ENCODE results near the gene TSGA10IP.

TSGA10IP gene

GRCh38 chr11:65972116-65972515 is 26.8 kb downstream of the TSGA10IP start:
- Mint-ChIP-seq H3K9me3 (ENCODE audit: low read depth) (no peaks in the 10 kb centered on the region), H3K36me3 (peaks cover 5% of the 10 kb centered on the region), H3K27me3 (no peaks in the 10 kb centered on the region), H3K4me3 (no peak overlapping the region), H3K27ac (no peak overlapping the region), H3K4me1 (ENCODE audit: low read depth) (peaks cover 5% of the 10 kb centered on the region)

GRCh38 chr11:65973439-65974110 is 28.3 kb downstream of the TSGA10IP start:
- no peaks in the 10 kb centered on the region for H3K9me3 Mint-ChIP-seq (ENCODE audit: low read depth)
- H3K4me3 Mint-ChIP-seq, result no peak overlapping the region
- H3K27ac Mint-ChIP-seq, result peak overlapping the region; percentile 28
- peaks cover 5% of the 10 kb centered on the region for H3K4me1 Mint-ChIP-seq (ENCODE audit: low read depth)
- H3K36me3 Mint-ChIP-seq, result peaks cover 5% of the 10 kb centered on the region
- no peaks in the 10 kb centered on the region for H3K27me3 Mint-ChIP-seq

DNA sequence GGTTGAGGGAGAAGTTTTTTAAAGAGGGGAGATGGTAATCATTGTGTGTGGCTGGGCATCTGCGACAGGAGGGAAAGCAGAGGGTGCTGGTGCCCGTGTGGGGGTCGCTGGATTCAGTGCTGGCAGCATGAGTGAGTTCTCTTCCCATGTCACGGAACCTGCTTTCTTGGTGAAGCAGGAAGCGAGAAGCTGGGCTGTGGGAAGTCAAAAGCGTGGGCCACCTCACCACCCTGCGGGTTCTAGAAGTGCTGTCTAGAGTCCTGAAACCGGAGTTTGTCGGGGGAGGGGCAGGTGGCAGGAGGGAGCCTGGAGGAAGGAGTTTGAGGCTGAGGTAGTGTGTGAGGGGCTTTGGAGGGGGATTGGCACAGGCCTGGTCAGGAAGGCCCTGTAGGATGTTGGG is 30.5 kb downstream of the TSGA10IP start:
- Mint-ChIP-seq H3K4me3 (no peak overlapping the region), H3K9me3 (ENCODE audit: low read depth) (no peaks in the 10 kb centered on the region), H3K36me3 (peaks cover 2% of the 10 kb centered on the region), H3K27ac (peak overlapping the region; percentile 54), H3K27me3 (no peaks in the 10 kb centered on the region), H3K4me1 (ENCODE audit: low read depth) (peaks cover 2% of the 10 kb centered on the region)

GRCh38 chr11:65976216-65977176 is 31.2 kb downstream of the TSGA10IP start:
- H3K4me3 Mint-ChIP-seq, result no peak overlapping the region
- H3K36me3 Mint-ChIP-seq, result peaks cover 2% of the 10 kb centered on the region
- no peak overlapping the region for H3K27ac Mint-ChIP-seq
- no peaks in the 10 kb centered on the region for H3K9me3 Mint-ChIP-seq (ENCODE audit: low read depth)
- no peaks in the 10 kb centered on the region for H3K27me3 Mint-ChIP-seq
- H3K4me1 Mint-ChIP-seq (ENCODE audit: low read depth), result peaks cover 2% of the 10 kb centered on the region

DNA sequence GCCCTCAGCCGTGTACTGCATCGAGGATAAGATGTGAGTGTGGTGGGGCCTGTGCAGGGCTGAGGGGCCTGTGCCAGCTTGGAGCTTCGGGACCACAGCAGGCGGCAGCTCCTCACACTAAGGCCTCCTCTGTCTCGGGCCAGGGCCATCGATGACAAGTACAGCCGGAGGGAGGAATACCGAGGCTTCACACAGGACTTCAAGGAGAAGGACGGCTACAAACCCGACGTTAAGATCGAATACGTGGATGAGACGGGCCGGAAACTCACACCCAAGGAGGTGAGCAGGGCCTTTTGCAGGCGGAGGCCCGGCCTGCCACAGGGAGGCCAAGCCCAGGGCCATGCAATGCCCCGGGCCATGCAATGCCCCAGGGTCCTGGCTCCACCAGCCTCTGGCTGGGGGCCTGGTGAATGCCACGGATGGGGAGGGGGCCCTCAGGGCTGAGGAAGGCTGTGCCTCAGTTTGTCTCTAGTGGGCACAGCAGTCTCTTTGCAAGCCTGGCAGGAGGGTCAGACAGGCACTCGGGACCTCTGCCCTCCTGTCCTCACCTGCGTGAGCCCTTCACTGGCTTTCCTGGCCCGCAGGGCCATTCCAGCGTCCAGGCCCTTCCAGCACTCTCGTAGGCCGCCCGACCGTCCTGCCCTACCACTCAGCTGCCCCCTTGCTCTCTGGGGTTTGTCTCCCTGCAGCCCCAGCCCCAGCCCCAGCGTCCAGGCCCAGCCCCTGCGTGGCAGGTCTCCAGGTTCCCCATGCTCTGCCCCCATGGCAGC is 32.5 kb downstream of the TSGA10IP start:
- H3K36me3 Mint-ChIP-seq, result peaks cover 2% of the 10 kb centered on the region
- H3K4me1 Mint-ChIP-seq (ENCODE audit: low read depth), result no peaks in the 10 kb centered on the region
- H3K9me3 Mint-ChIP-seq (ENCODE audit: low read depth), result no peaks in the 10 kb centered on the region
- H3K4me3 Mint-ChIP-seq, result no peak overlapping the region
- H3K27me3 Mint-ChIP-seq, result no peaks in the 10 kb centered on the region
- no peak overlapping the region for H3K27ac Mint-ChIP-seq

DNA sequence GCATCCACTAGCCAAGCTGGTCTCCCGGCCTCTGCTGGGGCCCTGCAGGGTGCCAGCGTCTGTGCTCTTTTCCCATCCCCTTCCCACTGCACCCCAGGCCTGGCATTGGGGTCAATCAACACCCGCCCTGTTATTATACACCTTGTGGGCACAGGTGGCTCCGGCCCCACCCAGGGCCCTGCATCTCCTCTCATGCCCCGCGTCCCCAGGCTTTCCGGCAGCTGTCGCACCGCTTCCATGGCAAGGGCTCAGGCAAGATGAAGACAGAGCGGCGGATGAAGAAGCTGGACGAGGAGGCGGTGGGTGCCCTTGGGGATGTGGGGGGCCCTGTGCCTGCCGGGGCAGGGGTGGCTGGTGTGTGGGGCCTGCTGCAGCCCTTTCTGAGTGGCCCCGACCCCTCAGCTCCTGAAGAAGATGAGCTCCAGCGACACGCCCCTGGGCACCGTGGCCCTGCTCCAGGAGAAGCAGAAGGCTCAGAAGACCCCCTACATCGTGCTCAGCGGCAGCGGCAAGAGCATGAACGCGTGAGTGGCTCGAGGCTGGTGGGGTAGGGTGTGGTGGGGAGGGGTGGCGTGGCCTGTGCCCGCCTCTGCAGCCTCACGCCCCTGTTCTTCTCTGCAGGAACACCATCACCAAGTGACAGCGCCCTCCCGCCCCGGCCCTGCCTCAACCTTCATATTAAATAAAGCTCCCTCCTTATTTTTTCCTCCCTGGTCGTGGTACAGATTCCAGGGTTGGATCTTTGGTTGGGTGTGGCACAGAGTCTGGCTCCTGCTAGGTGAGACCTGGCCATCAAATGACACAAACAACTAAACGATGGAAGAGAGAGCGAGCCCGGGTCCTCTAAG is 33.3 kb downstream of the TSGA10IP start:
- H3K27me3 Mint-ChIP-seq, result no peaks in the 10 kb centered on the region
- no peak overlapping the region for H3K27ac Mint-ChIP-seq
- H3K4me3 Mint-ChIP-seq, result no peak overlapping the region
- peaks cover under 1% of the 10 kb centered on the region for H3K36me3 Mint-ChIP-seq
- no peaks in the 10 kb centered on the region for H3K9me3 Mint-ChIP-seq (ENCODE audit: low read depth)
- no peaks in the 10 kb centered on the region for H3K4me1 Mint-ChIP-seq (ENCODE audit: low read depth)

- no peaks in the 10 kb centered on the region for H3K4me1 Mint-ChIP-seq (ENCODE audit: low read depth)
- H3K4me3 Mint-ChIP-seq, result no peak overlapping the region
- no peaks in the 10 kb centered on the region for H3K36me3 Mint-ChIP-seq
- H3K27me3 Mint-ChIP-seq, result no peaks in the 10 kb centered on the region
- H3K9me3 Mint-ChIP-seq (ENCODE audit: low read depth), result no peaks in the 10 kb centered on the region
- H3K27ac Mint-ChIP-seq, result no peak overlapping the region
These were observed 34.0 kb downstream of the TSGA10IP start for GRCh38 chr11:65979261-65979759.

GRCh38 chr11:65981101-65981740 is 35.9 kb downstream of the TSGA10IP start:
- H3K4me1 Mint-ChIP-seq (ENCODE audit: low read depth), result no peaks in the 10 kb centered on the region
- no peak overlapping the region for H3K27ac Mint-ChIP-seq
- H3K4me3 Mint-ChIP-seq, result no peak overlapping the region
- no peaks in the 10 kb centered on the region for H3K9me3 Mint-ChIP-seq (ENCODE audit: low read depth)
- no peaks in the 10 kb centered on the region for H3K27me3 Mint-ChIP-seq
- no peaks in the 10 kb centered on the region for H3K36me3 Mint-ChIP-seq

DNA sequence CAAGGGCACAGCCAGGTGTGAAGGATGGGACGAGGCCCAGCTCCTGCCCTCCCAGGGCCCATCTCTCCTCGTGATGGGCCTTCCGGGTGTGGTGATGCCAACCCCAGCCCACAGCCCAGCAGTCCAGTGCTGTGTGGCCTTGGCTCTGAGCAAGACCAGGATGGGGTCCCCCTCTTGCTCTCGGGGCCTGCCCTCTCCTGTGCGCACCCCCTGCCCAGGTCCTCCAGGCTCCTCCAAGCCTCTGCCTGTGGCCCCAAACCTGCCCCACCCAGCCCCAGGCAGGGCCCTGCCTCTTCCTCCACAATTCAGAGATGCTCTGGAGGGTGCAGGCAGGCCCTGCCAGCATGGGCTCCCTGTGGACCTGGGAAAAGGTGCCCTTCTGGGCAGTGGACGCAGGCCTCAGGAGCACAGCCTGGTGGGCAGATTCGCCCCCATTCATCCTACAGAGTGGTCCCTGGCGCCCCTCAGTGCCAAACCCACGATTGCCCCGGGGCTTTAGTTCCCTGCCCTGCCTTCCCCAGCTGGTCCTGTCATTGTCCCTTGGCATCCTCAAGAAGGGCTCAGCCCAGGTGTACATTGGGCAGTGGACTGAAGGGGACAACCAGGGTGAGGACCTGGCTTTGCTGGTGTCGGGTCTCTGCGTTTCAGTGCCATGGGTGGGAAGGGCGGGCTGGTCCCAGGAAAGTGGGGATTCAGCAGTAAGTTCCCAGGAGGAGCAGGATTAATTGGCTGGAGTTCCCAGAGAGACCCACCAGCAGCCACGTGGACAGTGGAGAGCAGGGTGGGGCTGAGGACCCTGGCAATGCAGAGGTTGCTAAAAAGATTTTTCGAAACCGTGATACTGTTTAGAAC is 36.9 kb downstream of the TSGA10IP start:
- no peaks in the 10 kb centered on the region for H3K27me3 Mint-ChIP-seq
- no peaks in the 10 kb centered on the region for H3K36me3 Mint-ChIP-seq
- H3K4me3 Mint-ChIP-seq, result no peak overlapping the region
- H3K4me1 Mint-ChIP-seq (ENCODE audit: low read depth), result no peaks in the 10 kb centered on the region
- no peaks in the 10 kb centered on the region for H3K9me3 Mint-ChIP-seq (ENCODE audit: low read depth)
- no peak overlapping the region for H3K27ac Mint-ChIP-seq

GRCh38 chr11:65982824-65983588 is 37.7 kb downstream of the TSGA10IP start:
- Mint-ChIP-seq H3K4me3 (no peak overlapping the region), H3K36me3 (no peaks in the 10 kb centered on the region), H3K4me1 (ENCODE audit: low read depth) (no peaks in the 10 kb centered on the region), H3K9me3 (ENCODE audit: low read depth) (no peaks in the 10 kb centered on the region), H3K27me3 (no peaks in the 10 kb centered on the region), H3K27ac (no peak overlapping the region)

DNA sequence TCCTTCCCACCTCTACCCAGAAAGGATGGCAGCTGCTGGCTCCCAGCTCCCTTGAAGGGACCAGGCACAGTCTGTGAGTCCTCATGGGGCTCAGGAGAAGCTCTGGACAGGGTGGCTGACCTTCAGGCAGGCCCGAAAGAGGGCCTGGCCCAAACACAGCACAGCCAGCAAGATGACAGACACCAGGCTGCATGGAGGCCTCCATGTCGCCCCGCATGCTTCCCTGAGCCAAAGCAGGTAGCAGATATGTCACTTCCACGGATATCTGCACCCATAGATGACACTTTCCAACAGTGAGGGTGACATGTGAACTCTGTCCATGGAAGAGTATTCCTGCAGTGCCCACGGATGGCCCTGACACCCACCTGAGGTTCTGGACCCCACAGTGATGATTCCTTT is 38.3 kb downstream of the TSGA10IP start:
- Mint-ChIP-seq H3K9me3 (ENCODE audit: low read depth) (no peaks in the 10 kb centered on the region), H3K27ac (no peak overlapping the region), H3K36me3 (no peaks in the 10 kb centered on the region), H3K4me3 (no peak overlapping the region), H3K4me1 (ENCODE audit: low read depth) (no peaks in the 10 kb centered on the region), H3K27me3 (no peaks in the 10 kb centered on the region)

GRCh38 chr11:65987336-65987735 is 42.1 kb downstream of the TSGA10IP start:
- H3K36me3 Mint-ChIP-seq, result no peaks in the 10 kb centered on the region
- H3K27ac Mint-ChIP-seq, result no peak overlapping the region
- peaks cover 5% of the 10 kb centered on the region for H3K4me1 Mint-ChIP-seq (ENCODE audit: low read depth)

More at GRCh38 chr11:65987336-65987735, 42.1 kb downstream of the TSGA10IP start:
- H3K27me3 Mint-ChIP-seq, result no peaks in the 10 kb centered on the region
- H3K4me3 Mint-ChIP-seq, result no peak overlapping the region
- H3K9me3 Mint-ChIP-seq (ENCODE audit: low read depth), result no peaks in the 10 kb centered on the region

All from activated naive CD8-positive, alpha-beta T cell (primary cell).